ELR (cell line): ENCODE measurements around the gene AGFG2.
"Not testable (repeated sequence)": the region's sequence is repeated elsewhere in the genome, so short reads cannot be mapped to it uniquely, and the experiment has no call there.

Experiments
- DNase-seq: peaks from one replicate; pipeline ENCODE4 v3.0.0-alpha.2; 2015; ENCODE audit warnings: low read depth

The AGFG2 gene

GRCh38 chr7:100553032-100553431, 14.0 kb downstream of the AGFG2 start:
- no peak for DNase-seq

GRCh38 chr7:100555701-100556100, 16.7 kb downstream of the AGFG2 start:
- DNase-seq = no peak

- DNase-seq = no peak
Measured at GRCh38 chr7:100556541-100556940, 17.5 kb downstream of the AGFG2 start.

- DNase-seq = no peak
Measured at GRCh38 chr7:100559127-100559526, 20.1 kb downstream of the AGFG2 start.

- DNase-seq = no peak
Measured at GRCh38 chr7:100561491-100562194, 22.6 kb downstream of the AGFG2 start.

- no peak for DNase-seq
Measured at GRCh38 chr7:100562195-100563099, 23.4 kb downstream of the AGFG2 start.

GRCh38 chr7:100563100-100563564, 24.1 kb downstream of the AGFG2 start:
- DNase-seq = no peak

GRCh38 chr7:100563809-100564400, 24.9 kb downstream of the AGFG2 start:
- DNase-seq = peak; percentile 76

GRCh38 chr7:100564405-100564804, 25.4 kb downstream of the AGFG2 start:
- DNase-seq = not testable (repeated sequence)

- DNase-seq = no peak
Measured at GRCh38 chr7:100565133-100565571, 26.1 kb downstream of the AGFG2 start.

- DNase-seq = no peak
Measured at GRCh38 chr7:100566018-100566531, 27.1 kb downstream of the AGFG2 start.

- DNase-seq = peak; percentile 28
Measured at GRCh38 chr7:100567031-100567730, 28.2 kb downstream of the AGFG2 start.

- no peak for DNase-seq
Measured at GRCh38 chr7:100567751-100568175, 28.8 kb downstream of the AGFG2 start.

- no peak for DNase-seq
Measured at GRCh38 chr7:100568176-100568895, 29.3 kb downstream of the AGFG2 start.

GRCh38 chr7:100568896-100569844, 30.2 kb downstream of the AGFG2 start:
- DNase-seq = peak; percentile 53

- no peak for DNase-seq
Measured at GRCh38 chr7:100570954-100571828, 32.2 kb downstream of the AGFG2 start.

GRCh38 chr7:100571829-100572116, 32.8 kb downstream of the AGFG2 start:
- DNase-seq = no peak

GRCh38 chr7:100572281-100572948, 33.4 kb downstream of the AGFG2 start:
- no peak for DNase-seq
